ENCODE results near the gene GABARAPL1. TPM values are rescaled to one million over a fixed set of nuclear protein-coding genes. Genes with fewer than 3 reads are reported as not detected.
"Not testable (repeated sequence)": the region's sequence is repeated elsewhere in the genome, so short reads cannot be mapped to it uniquely, and the experiment has no call there.

GABARAPL1 gene
- total and polyA plus RNA-seq, 5 donors from 2014 or later, result 19.4 to 170 (median 19.8) TPM

- H3K9me3 Mint-ChIP-seq, result no peaks in the 10 kb centered on the region
- no peaks in the 10 kb centered on the region for H3K4me1 ChIP-seq (ENCODE audit: control insufficient read depth, insufficient read depth, low read length, poor library complexity, severe bottlenecking)
- peaks cover 0 to 15% (median 6%) of the 10 kb centered on the region in 4 donors for H3K4me1 Mint-ChIP-seq
- ATAC-seq (ENCODE audit: low read depth in 2 of 2), result no peak
- DNase-seq, result no peak
- peaks cover 39% of the 10 kb centered on the region for H3K36me3 ChIP-seq (ENCODE audit: control insufficient read depth, insufficient read depth, low read length)
- no peak overlapping the region for H3K4me3 Mint-ChIP-seq
- no peak overlapping the region for H3K4me3 ChIP-seq (ENCODE audit: low read depth, low read length)
- H3K27me3 Mint-ChIP-seq, result no peaks in the 10 kb centered on the region
- peaks cover 48% of the 10 kb centered on the region for H3K36me3 Mint-ChIP-seq
- H3K9me3 ChIP-seq (ENCODE audit: control insufficient read depth in 2 of 2, low read length in 2 of 2), result no peaks in the 10 kb centered on the region
- H3K27ac Mint-ChIP-seq, result peak overlapping the region in 2 of 3 donors; percentile 7 to 23
- H3K27ac ChIP-seq (ENCODE audit: insufficient read depth, low read length, poor library complexity, severe bottlenecking), result no peak overlapping the region
- H3K27me3 ChIP-seq (ENCODE audit: control insufficient read depth, insufficient read depth, low read length), result no peaks in the 10 kb centered on the region
Measured at GRCh38 chr12:10221846-10222245, 9.2 kb downstream of the GABARAPL1 start.

- H3K36me3 Mint-ChIP-seq, result peaks cover 48% of the 10 kb centered on the region
- H3K4me3 ChIP-seq (ENCODE audit: low read depth, low read length), result no peak overlapping the region
Measured at GRCh38 chr12:10223208-10223607, 10.5 kb downstream of the GABARAPL1 start.

GRCh38 chr12:10225426-10225825 is 12.7 kb downstream of the GABARAPL1 start:
- peaks cover 5 to 27% (median 15%) of the 10 kb centered on the region in 4 donors for H3K4me1 Mint-ChIP-seq
- not testable (repeated sequence) for H3K27me3 ChIP-seq (ENCODE audit: control insufficient read depth, insufficient read depth, low read length); H3K9me3 Mint-ChIP-seq; ATAC-seq (ENCODE audit: low read depth in 2 of 2); H3K27ac Mint-ChIP-seq; H3K27me3 Mint-ChIP-seq; H3K4me1 ChIP-seq (ENCODE audit: control insufficient read depth, insufficient read depth, low read length, poor library complexity, severe bottlenecking); H3K4me3 Mint-ChIP-seq; H3K9me3 ChIP-seq (ENCODE audit: control insufficient read depth in 2 of 2, low read length in 2 of 2); H3K27ac ChIP-seq (ENCODE audit: insufficient read depth, low read length, poor library complexity, severe bottlenecking); H3K4me3 ChIP-seq (ENCODE audit: low read depth, low read length); DNase-seq
- peaks cover 45% of the 10 kb centered on the region for H3K36me3 Mint-ChIP-seq
- peaks cover 30% of the 10 kb centered on the region for H3K36me3 ChIP-seq (ENCODE audit: control insufficient read depth, insufficient read depth, low read length)

More at GRCh38 chr12:10223208-10223607, 10.5 kb downstream of the GABARAPL1 start:
- peaks cover 39% of the 10 kb centered on the region for H3K36me3 ChIP-seq (ENCODE audit: control insufficient read depth, insufficient read depth, low read length)
- H3K9me3 ChIP-seq (ENCODE audit: control insufficient read depth in 2 of 2, low read length in 2 of 2), result no peaks in the 10 kb centered on the region
- peaks cover 4% of the 10 kb centered on the region for H3K4me1 ChIP-seq (ENCODE audit: control insufficient read depth, insufficient read depth, low read length, poor library complexity, severe bottlenecking)
- H3K27ac ChIP-seq (ENCODE audit: insufficient read depth, low read length, poor library complexity, severe bottlenecking), result no peak overlapping the region
- DNase-seq (no peak), ATAC-seq (ENCODE audit: low read depth in 2 of 2) (no peak)
- Mint-ChIP-seq H3K9me3 (no peaks in the 10 kb centered on the region), H3K27ac (no peak overlapping the region), H3K27me3 (no peaks in the 10 kb centered on the region), H3K4me3 (no peak overlapping the region), H3K4me1 (peaks cover 5 to 23% (median 13%) of the 10 kb centered on the region in 4 donors)
- H3K27me3 ChIP-seq (ENCODE audit: control insufficient read depth, insufficient read depth, low read length), result no peaks in the 10 kb centered on the region

GRCh38 chr12:10226086-10226485 is 13.4 kb downstream of the GABARAPL1 start:
- H3K36me3 ChIP-seq (ENCODE audit: control insufficient read depth, insufficient read depth, low read length), result peaks cover 23% of the 10 kb centered on the region
- DNase-seq (no peak), ATAC-seq (ENCODE audit: low read depth in 2 of 2) (no peak)
- H3K4me1 ChIP-seq (ENCODE audit: control insufficient read depth, insufficient read depth, low read length, poor library complexity, severe bottlenecking), result peaks cover 4% of the 10 kb centered on the region
- H3K4me3 Mint-ChIP-seq, result no peak overlapping the region
- no peaks in the 10 kb centered on the region for H3K27me3 ChIP-seq (ENCODE audit: control insufficient read depth, insufficient read depth, low read length)
- H3K36me3 Mint-ChIP-seq, result peaks cover 38% of the 10 kb centered on the region
- peaks cover 5 to 27% (median 15%) of the 10 kb centered on the region in 4 donors for H3K4me1 Mint-ChIP-seq
- H3K27ac ChIP-seq (ENCODE audit: insufficient read depth, low read length, poor library complexity, severe bottlenecking), result no peak overlapping the region
- H3K27ac Mint-ChIP-seq, result no peak overlapping the region
- H3K27me3 Mint-ChIP-seq, result no peaks in the 10 kb centered on the region
- H3K9me3 Mint-ChIP-seq, result no peaks in the 10 kb centered on the region
- H3K9me3 ChIP-seq (ENCODE audit: control insufficient read depth in 2 of 2, low read length in 2 of 2), result no peaks in the 10 kb centered on the region
- H3K4me3 ChIP-seq (ENCODE audit: low read depth, low read length), result no peak overlapping the region

GRCh38 chr12:10226731-10227130 is 14.1 kb downstream of the GABARAPL1 start:
- Histone ChIP-seq H3K36me3 (ENCODE audit: control insufficient read depth, insufficient read depth, low read length) (peaks cover 18% of the 10 kb centered on the region), H3K4me1 (ENCODE audit: control insufficient read depth, insufficient read depth, low read length, poor library complexity, severe bottlenecking) (peaks cover 4% of the 10 kb centered on the region), H3K27me3 (ENCODE audit: control insufficient read depth, insufficient read depth, low read length) (no peaks in the 10 kb centered on the region), H3K9me3 (ENCODE audit: control insufficient read depth in 2 of 2, low read length in 2 of 2) (no peaks in the 10 kb centered on the region), H3K4me3 (ENCODE audit: low read depth, low read length) (no peak overlapping the region), H3K27ac (ENCODE audit: insufficient read depth, low read length, poor library complexity, severe bottlenecking) (no peak overlapping the region)
- Mint-ChIP-seq H3K36me3 (peaks cover 31% of the 10 kb centered on the region), H3K27ac (no peak overlapping the region), H3K9me3 (no peaks in the 10 kb centered on the region), H3K4me1 (peaks cover 5 to 27% (median 15%) of the 10 kb centered on the region in 4 donors), H3K27me3 (no peaks in the 10 kb centered on the region), H3K4me3 (peak overlapping the region in 1 of 4 donors; percentile 8)
- no peak for DNase-seq
- ATAC-seq (ENCODE audit: low read depth in 2 of 2), result no peak

- no peak overlapping the region for H3K4me3 ChIP-seq (ENCODE audit: low read depth, low read length)
- H3K27ac ChIP-seq (ENCODE audit: insufficient read depth, low read length, poor library complexity, severe bottlenecking), result no peak overlapping the region
- Mint-ChIP-seq H3K4me1 (peaks cover 5 to 27% (median 15%) of the 10 kb centered on the region in 4 donors), H3K27ac (peak overlapping the region; percentile 33 to 68 (median 52)), H3K4me3 (peak overlapping the region in 1 of 4 donors; percentile 34), H3K9me3 (no peaks in the 10 kb centered on the region), H3K36me3 (peaks cover 22% of the 10 kb centered on the region), H3K27me3 (no peaks in the 10 kb centered on the region)
- peaks cover 4% of the 10 kb centered on the region for H3K4me1 ChIP-seq (ENCODE audit: control insufficient read depth, insufficient read depth, low read length, poor library complexity, severe bottlenecking)
- DNase-seq, result peak in 1 of 3 donors; percentile 68
- H3K36me3 ChIP-seq (ENCODE audit: control insufficient read depth, insufficient read depth, low read length), result peaks cover 9% of the 10 kb centered on the region
- peak; percentile 50 for ATAC-seq (ENCODE audit: low read depth in 2 of 2)
- H3K9me3 ChIP-seq (ENCODE audit: control insufficient read depth in 2 of 2, low read length in 2 of 2), result no peaks in the 10 kb centered on the region
- no peaks in the 10 kb centered on the region for H3K27me3 ChIP-seq (ENCODE audit: control insufficient read depth, insufficient read depth, low read length)
Measured at GRCh38 chr12:10227648-10228047, 15.0 kb downstream of the GABARAPL1 start.

GRCh38 chr12:10234562-10234961 is 21.9 kb downstream of the GABARAPL1 start:
- Histone ChIP-seq H3K27me3 (ENCODE audit: control insufficient read depth, insufficient read depth, low read length) (no peaks in the 10 kb centered on the region), H3K4me1 (ENCODE audit: control insufficient read depth, insufficient read depth, low read length, poor library complexity, severe bottlenecking) (no peaks in the 10 kb centered on the region), H3K4me3 (ENCODE audit: low read depth, low read length) (no peak overlapping the region), H3K27ac (ENCODE audit: insufficient read depth, low read length, poor library complexity, severe bottlenecking) (no peak overlapping the region), H3K36me3 (ENCODE audit: control insufficient read depth, insufficient read depth, low read length) (no peaks in the 10 kb centered on the region), H3K9me3 (ENCODE audit: control insufficient read depth in 2 of 2, low read length in 2 of 2) (peaks cover 0 to 5% of the 10 kb centered on the region in 2 experiments)
- no peak overlapping the region for H3K4me3 Mint-ChIP-seq
- DNase-seq (no peak), ATAC-seq (ENCODE audit: low read depth in 2 of 2) (no peak)
- peaks cover 5% of the 10 kb centered on the region for H3K36me3 Mint-ChIP-seq
- H3K27me3 Mint-ChIP-seq, result no peaks in the 10 kb centered on the region
- H3K4me1 Mint-ChIP-seq, result peaks cover 0 to under 1% (median 0%) of the 10 kb centered on the region in 4 donors
- H3K9me3 Mint-ChIP-seq, result peaks cover 0 to 5% (median 0%) of the 10 kb centered on the region in 7 donors
- no peak overlapping the region for H3K27ac Mint-ChIP-seq
